GM12891 (cell line): ENCODE measurements around the gene IFIH1.

Experiments used
- POLR2A ChIP-seq: IDR thresholded peaks from 2 replicates; pipeline ENCODE4 v1.6.1; 2011; ENCODE audit warnings: low read depth, low read length, control low read depth
- POLR2AphosphoS5 ChIP-seq: IDR thresholded peaks from 2 replicates; pipeline ENCODE4 v1.6.1; 2011; ENCODE audit warnings: low read depth, low read length, control low read depth
- SPI1 ChIP-seq: IDR thresholded peaks from 2 replicates; pipeline ENCODE4 v1.6.1; 2011; ENCODE audit warnings: low read depth, low read length, control low read depth
- TAF1 ChIP-seq: IDR thresholded peaks from 2 replicates; pipeline ENCODE4 v1.6.1; 2011; ENCODE audit warnings: low read depth, low read length, control low read depth

- TF ChIP-seq POLR2A (no peak), POLR2AphosphoS5 (no peak), TAF1 (no peak), SPI1 (no peak)
These were observed 12.4 kb upstream of the IFIH1 start for GRCh38 chr2:162330881-162331280.
